Measurements from ENCODE around the gene RAB20.

GRCh38 chr13:110501188-110501587, 60.3 kb downstream of the RAB20 start:
- TF ChIP-seq SPI1 (IDR thresholded peaks at IDR 0.05; ENCODE audit: borderline replicate concordance, insufficient read depth, low read depth, low read length) (no peak), FOS (IDR thresholded peaks at IDR 0.05; ENCODE audit: borderline replicate concordance, extremely low read depth, insufficient read length) (no peak), NFYB (IDR thresholded peaks at IDR 0.05; ENCODE audit: insufficient read depth, low read depth, low read length) (no peak), NRF1 (conservative IDR thresholded peaks at IDR 0.05; ENCODE audit: low read depth, low read length) (no peak), CBFB (IDR thresholded peaks at IDR 0.05; ENCODE audit: low read depth) (no peak), ZNF384 (IDR thresholded peaks at IDR 0.05; ENCODE audit: borderline replicate concordance, low read depth, low read length) (no peak), EP300 (IDR thresholded peaks at IDR 0.05; ENCODE audit: borderline replicate concordance in 1 of 2, control insufficient read depth in 1 of 2, low read depth in 2 of 2, low read length in 2 of 2) (no peak), IRF4 (IDR thresholded peaks at IDR 0.05; ENCODE audit: low read depth, low read length) (no peak), RAD51 (IDR thresholded peaks at IDR 0.05) (no peak), DPF2 (IDR thresholded peaks at IDR 0.05) (no peak), TAF1 (IDR thresholded peaks at IDR 0.05; ENCODE audit: borderline replicate concordance, low read depth, low read length) (no peak)
- TF ChIP-seq, protein P1, sequence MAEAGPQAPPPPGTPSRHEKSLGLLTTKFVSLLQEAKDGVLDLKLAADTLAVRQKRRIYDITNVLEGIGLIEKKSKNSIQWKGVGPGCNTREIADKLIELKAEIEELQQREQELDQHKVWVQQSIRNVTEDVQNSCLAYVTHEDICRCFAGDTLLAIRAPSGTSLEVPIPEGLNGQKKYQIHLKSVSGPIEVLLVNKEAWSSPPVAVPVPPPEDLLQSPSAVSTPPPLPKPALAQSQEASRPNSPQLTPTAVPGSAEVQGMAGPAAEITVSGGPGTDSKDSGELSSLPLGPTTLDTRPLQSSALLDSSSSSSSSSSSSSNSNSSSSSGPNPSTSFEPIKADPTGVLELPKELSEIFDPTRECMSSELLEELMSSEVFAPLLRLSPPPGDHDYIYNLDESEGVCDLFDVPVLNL (IDR thresholded peaks at IDR 0.05; ENCODE audit: low read depth, low read length): no peak
